Karpas-422 (cell line): ENCODE data around the gene GRXCR2. TPM values are rescaled to one million over a fixed set of nuclear protein-coding genes. Genes with fewer than 3 reads are reported as not detected.

Experiments used
- DNase-seq: peaks from one replicate; pipeline ENCODE4 v3.0.0-alpha.2; 2015
- H2AFZ ChIP-seq: fragments of 200-600 bp; sonication (generic); 2 replicates; pipeline ENCODE4 v1.6.1; 2014; ENCODE audit warnings: antibody characterized with exemption, low read length, mixed read lengths
- H3K27ac ChIP-seq: fragments of 200-600 bp; sonication (generic); 2 replicates; pipeline ENCODE4 v1.5.1; 2014; ENCODE audit warnings: mild to moderate bottlenecking, low read length, moderate library complexity
- H3K27me3 ChIP-seq: fragments of 200-600 bp; sonication (generic); 2 replicates; pipeline ENCODE4 v1.6.1; 2014; ENCODE audit warnings: low read length, mixed read lengths
- H3K36me3 ChIP-seq: fragments of 200-600 bp; sonication (generic); 2 replicates; pipeline ENCODE4 v1.6.1; 2014; ENCODE audit warnings: low read length, mixed read lengths; ENCODE audit not compliant: insufficient read depth
- H3K4me1 ChIP-seq: fragments of 200-600 bp; sonication (generic); 2 replicates; pipeline ENCODE4 v1.6.1; 2014; ENCODE audit warnings: mild to moderate bottlenecking, low read length, mixed read lengths
- H3K4me2 ChIP-seq: fragments of 200-600 bp; sonication (generic); 2 replicates; pipeline ENCODE4 v1.6.1; 2014; ENCODE audit warnings: low read length, low read depth, mild to moderate bottlenecking; ENCODE audit not compliant: poor library complexity, severe bottlenecking
- H3K4me3 ChIP-seq: fragments of 200-600 bp; sonication (generic); 2 replicates; pipeline ENCODE4 v1.5.1; 2014; ENCODE audit warnings: mild to moderate bottlenecking, antibody characterized with exemption, low read length, mixed read lengths
- H3K79me2 ChIP-seq: fragments of 200-600 bp; sonication (generic); 2 replicates; pipeline ENCODE4 v1.6.1; 2014; ENCODE audit warnings: mild to moderate bottlenecking, low read length, mixed read lengths
- H3K9ac ChIP-seq: fragments of 200-600 bp; sonication (generic); 2 replicates; pipeline ENCODE4 v1.6.0; 2014; ENCODE audit warnings: low read length
- H3K9me2 ChIP-seq: fragments of 200-600 bp; sonication (generic), shearing (Covaris generic); replicated peaks from 2 replicates; pipeline ENCODE4 v1.6.0; 2014; ENCODE audit warnings: mild to moderate bottlenecking, low read length, moderate library complexity; ENCODE audit not compliant: insufficient read depth
- H3K9me3 ChIP-seq: fragments of 300-700, 200-600 bp; sonication (generic); 2 replicates; pipeline ENCODE4 v1.6.1; 2014; ENCODE audit warnings: low read length, mixed read lengths
- H4K20me1 ChIP-seq: fragments of 200-600 bp; sonication (generic); 2 replicates; pipeline ENCODE4 v1.6.1; 2014; ENCODE audit warnings: mild to moderate bottlenecking, antibody characterized with exemption, low read length, low read depth; ENCODE audit not compliant: insufficient read depth
- total RNA-seq: library from RNA; depleted of rRNA; stranded (reverse); fragments of >200 nt; shearing (Covaris generic); gene quantifications from 2 replicates; pipeline ENCODE4 v1.2.3, GENCODE V29; 2014; ENCODE audit warnings: low replicate concordance

The GRXCR2 gene
- total RNA-seq, 1 experiment from 2014 or later: not detected

DNA sequence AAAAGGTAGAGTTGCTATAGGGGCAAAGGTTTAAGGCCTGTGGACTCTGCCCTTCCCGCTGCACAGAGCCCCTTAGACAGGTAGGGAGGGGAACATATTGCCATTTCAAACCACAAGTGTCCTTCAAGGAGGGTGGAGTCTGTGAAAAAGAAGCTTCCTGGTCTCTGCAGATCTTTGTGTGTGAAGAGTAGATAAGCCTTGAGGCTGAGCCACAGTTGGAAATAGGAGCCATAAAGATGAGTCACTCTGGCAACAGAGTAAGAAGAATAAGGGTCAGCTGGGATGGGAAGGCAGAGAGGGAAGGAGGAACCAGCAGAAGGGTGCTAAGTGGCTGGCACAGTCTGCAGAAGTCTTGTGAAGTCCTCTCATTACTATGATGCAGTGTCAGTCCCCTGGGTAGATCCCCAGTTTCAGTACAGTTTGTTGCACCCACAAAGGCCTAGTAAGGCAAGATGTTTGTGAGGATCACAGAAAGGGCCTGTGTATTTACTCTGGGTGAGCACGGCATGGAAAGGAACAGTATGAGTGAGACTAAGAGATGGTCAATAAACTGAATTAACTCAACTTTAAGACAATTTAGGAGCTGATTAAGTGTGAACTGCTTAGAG, 18.1 kb downstream of the GRXCR2 start:
- H3K36me3 ChIP-seq: no peaks in the 10 kb centered on the region
- no peak overlapping the region for H2AFZ ChIP-seq
- no peak overlapping the region for H3K9ac ChIP-seq
- H3K4me2 ChIP-seq: no peak overlapping the region
- H3K27me3 ChIP-seq: no peaks in the 10 kb centered on the region
- no peaks in the 10 kb centered on the region for H3K9me2 ChIP-seq
- DNase-seq: no peak
- no peaks in the 10 kb centered on the region for H4K20me1 ChIP-seq
- no peaks in the 10 kb centered on the region for H3K4me1 ChIP-seq
- H3K79me2 ChIP-seq: no peaks in the 10 kb centered on the region
- no peak overlapping the region for H3K4me3 ChIP-seq
- no peak overlapping the region for H3K27ac ChIP-seq
- H3K9me3 ChIP-seq: no peaks in the 10 kb centered on the region

GRCh38 chr5:145853781-145854376, 18.9 kb downstream of the GRXCR2 start:
- H3K4me1 ChIP-seq: no peaks in the 10 kb centered on the region
- no peak overlapping the region for H3K4me2 ChIP-seq
- H3K4me3 ChIP-seq: no peak overlapping the region
- DNase-seq: no peak
- H4K20me1 ChIP-seq: no peaks in the 10 kb centered on the region
- H3K36me3 ChIP-seq: no peaks in the 10 kb centered on the region
- H2AFZ ChIP-seq: no peak overlapping the region
- no peaks in the 10 kb centered on the region for H3K9me3 ChIP-seq
- H3K27ac ChIP-seq: no peak overlapping the region
- no peaks in the 10 kb centered on the region for H3K79me2 ChIP-seq
- no peaks in the 10 kb centered on the region for H3K9me2 ChIP-seq
- no peaks in the 10 kb centered on the region for H3K27me3 ChIP-seq
- no peak overlapping the region for H3K9ac ChIP-seq

DNA sequence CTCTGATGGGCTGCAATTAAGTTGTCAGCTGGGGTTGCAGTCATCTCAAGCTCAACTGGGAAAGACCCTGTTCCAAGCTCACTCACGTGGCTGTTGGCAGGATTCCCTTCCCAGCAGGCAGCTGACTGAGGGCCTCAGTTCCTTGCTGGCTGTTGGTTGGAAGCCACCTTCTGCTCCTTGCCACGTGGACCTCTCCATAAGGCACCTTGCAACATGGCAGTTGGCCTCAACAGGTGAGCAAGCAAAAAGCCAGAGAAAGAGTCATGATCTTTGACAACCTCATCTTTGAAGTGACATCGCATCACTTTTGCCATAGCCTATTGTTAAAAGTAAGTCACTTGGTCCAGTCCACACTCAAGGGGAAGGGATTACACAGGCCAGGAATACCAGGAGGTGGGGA, 19.8 kb downstream of the GRXCR2 start:
- no peak overlapping the region for H3K27ac ChIP-seq
- no peaks in the 10 kb centered on the region for H3K36me3 ChIP-seq
- H2AFZ ChIP-seq: no peak overlapping the region
- H3K9me3 ChIP-seq: no peaks in the 10 kb centered on the region
- no peak for DNase-seq
- H3K9me2 ChIP-seq: no peaks in the 10 kb centered on the region
- H3K4me1 ChIP-seq: no peaks in the 10 kb centered on the region
- no peak overlapping the region for H3K4me2 ChIP-seq
- no peaks in the 10 kb centered on the region for H4K20me1 ChIP-seq
- H3K79me2 ChIP-seq: no peaks in the 10 kb centered on the region
- H3K27me3 ChIP-seq: no peaks in the 10 kb centered on the region
- no peak overlapping the region for H3K9ac ChIP-seq
- no peak overlapping the region for H3K4me3 ChIP-seq

GRCh38 chr5:145848854-145849253, 24.0 kb downstream of the GRXCR2 start:
- Histone ChIP-seq H3K9me3 (no peaks in the 10 kb centered on the region), H2AFZ (no peak overlapping the region), H3K36me3 (no peaks in the 10 kb centered on the region), H3K9ac (no peak overlapping the region), H3K9me2 (no peaks in the 10 kb centered on the region), H3K4me3 (no peak overlapping the region), H3K27me3 (no peaks in the 10 kb centered on the region), H3K27ac (no peak overlapping the region), H4K20me1 (no peaks in the 10 kb centered on the region), H3K4me1 (no peaks in the 10 kb centered on the region), H3K79me2 (no peaks in the 10 kb centered on the region), H3K4me2 (no peak overlapping the region)
- DNase-seq: no peak

DNA sequence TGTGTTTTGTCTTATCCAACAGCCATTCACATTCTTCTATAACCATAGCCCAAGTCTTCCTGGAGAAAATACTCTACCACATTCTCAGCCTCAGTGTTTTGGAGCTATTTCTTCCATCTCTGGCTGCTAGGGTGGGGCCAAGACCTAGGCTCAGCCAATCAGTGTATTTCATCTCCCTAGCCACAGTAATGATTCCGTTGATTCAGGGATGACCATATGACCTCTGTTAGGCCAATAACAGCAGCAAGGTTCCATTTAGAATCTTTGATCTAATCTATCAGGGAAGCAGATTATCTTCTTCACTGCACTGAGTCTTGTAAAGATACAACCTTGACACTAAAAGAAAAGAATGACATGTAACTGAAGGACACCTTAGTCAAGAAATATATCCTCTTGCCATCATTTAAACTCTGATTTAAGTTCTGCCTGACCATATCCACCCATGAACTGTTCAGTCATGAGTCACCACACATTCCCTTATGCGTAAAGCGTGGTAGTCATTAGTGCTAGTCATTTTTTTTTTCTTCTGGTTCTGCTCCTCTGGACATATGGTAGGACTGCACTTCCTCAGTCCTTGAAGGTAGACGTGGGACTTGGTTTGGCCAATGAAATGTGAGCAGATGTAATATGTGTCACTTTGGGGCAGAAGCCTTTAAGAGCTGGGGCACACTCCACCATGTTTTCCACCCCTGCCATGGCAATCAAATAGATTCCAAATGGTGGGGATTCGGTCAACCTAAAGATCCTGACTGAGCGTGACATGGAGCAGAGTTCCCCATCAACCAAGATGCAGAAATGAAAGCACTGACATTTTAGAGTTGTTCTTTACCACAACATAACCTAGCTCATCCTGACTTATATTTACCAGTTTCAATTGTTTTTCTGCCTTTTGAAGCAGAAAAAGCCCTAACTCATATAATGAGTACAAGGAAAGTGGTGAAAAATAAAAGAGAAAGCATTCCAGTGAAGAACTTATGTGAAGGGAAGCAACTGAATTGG, 25.0 kb downstream of the GRXCR2 start:
- no peak for DNase-seq
- Histone ChIP-seq H2AFZ (no peak overlapping the region), H3K4me2 (no peak overlapping the region), H3K79me2 (no peaks in the 10 kb centered on the region), H3K9ac (no peak overlapping the region), H3K4me3 (no peak overlapping the region), H3K9me3 (no peaks in the 10 kb centered on the region), H4K20me1 (no peaks in the 10 kb centered on the region), H3K9me2 (no peaks in the 10 kb centered on the region), H3K27me3 (no peaks in the 10 kb centered on the region), H3K4me1 (no peaks in the 10 kb centered on the region), H3K36me3 (no peaks in the 10 kb centered on the region), H3K27ac (no peak overlapping the region)

DNA sequence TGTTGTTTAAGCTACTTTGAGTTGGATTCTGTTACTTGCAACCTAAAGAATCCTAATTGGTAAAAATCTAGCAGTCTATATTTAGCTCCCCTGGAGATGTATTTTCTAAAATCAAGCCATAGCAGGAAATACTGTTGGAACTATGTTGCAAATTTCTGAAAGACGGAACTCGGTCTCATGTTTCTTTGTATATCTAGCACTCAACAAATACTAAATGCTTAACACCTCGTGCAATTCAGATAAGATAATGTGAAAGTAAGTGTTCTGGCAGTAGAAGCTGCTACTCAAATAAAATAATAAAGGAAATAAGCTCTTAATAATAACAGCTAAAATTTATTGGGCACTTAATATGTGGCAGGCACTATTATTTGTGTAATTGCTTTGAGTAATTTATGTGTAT, 26.7 kb downstream of the GRXCR2 start:
- H3K4me3 ChIP-seq: no peak overlapping the region
- H2AFZ ChIP-seq: no peak overlapping the region
- H3K27ac ChIP-seq: no peak overlapping the region

DNA sequence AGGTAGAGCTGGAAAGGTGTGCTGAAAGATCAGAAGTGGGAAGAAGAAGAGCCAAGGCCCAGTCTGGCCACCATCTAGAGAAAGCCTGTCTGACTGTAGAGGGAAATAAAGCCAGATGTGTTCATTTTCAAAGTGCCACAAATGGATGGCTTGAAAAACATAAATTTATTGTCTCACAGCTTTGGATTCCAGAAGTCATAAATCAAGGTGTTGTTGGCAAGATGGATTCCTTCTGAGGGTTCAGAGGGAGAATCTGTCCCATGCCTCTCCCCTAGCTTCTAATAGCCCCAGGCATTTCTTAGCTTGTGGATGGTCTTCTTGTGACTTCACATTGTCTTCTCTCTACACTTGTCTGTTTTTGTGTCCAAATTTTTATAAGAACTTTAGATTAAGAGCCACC, 31.5 kb downstream of the GRXCR2 start:
- Histone ChIP-seq H4K20me1 (no peaks in the 10 kb centered on the region), H3K79me2 (no peaks in the 10 kb centered on the region), H3K27me3 (no peaks in the 10 kb centered on the region), H2AFZ (no peak overlapping the region), H3K9ac (no peak overlapping the region), H3K36me3 (no peaks in the 10 kb centered on the region), H3K9me3 (no peaks in the 10 kb centered on the region), H3K27ac (no peak overlapping the region), H3K4me3 (no peak overlapping the region), H3K9me2 (no peaks in the 10 kb centered on the region), H3K4me1 (no peaks in the 10 kb centered on the region), H3K4me2 (no peak overlapping the region)
- no peak for DNase-seq

More for the DNA sequence above, 26.7 kb downstream of the GRXCR2 start:
- H3K9me2 ChIP-seq: no peaks in the 10 kb centered on the region
- DNase-seq: no peak
- H3K9me3 ChIP-seq: no peaks in the 10 kb centered on the region
- no peak overlapping the region for H3K9ac ChIP-seq
- H3K36me3 ChIP-seq: no peaks in the 10 kb centered on the region
- no peaks in the 10 kb centered on the region for H3K4me1 ChIP-seq
- no peaks in the 10 kb centered on the region for H3K79me2 ChIP-seq
- H4K20me1 ChIP-seq: no peaks in the 10 kb centered on the region
- H3K27me3 ChIP-seq: no peaks in the 10 kb centered on the region
- H3K4me2 ChIP-seq: no peak overlapping the region

DNA sequence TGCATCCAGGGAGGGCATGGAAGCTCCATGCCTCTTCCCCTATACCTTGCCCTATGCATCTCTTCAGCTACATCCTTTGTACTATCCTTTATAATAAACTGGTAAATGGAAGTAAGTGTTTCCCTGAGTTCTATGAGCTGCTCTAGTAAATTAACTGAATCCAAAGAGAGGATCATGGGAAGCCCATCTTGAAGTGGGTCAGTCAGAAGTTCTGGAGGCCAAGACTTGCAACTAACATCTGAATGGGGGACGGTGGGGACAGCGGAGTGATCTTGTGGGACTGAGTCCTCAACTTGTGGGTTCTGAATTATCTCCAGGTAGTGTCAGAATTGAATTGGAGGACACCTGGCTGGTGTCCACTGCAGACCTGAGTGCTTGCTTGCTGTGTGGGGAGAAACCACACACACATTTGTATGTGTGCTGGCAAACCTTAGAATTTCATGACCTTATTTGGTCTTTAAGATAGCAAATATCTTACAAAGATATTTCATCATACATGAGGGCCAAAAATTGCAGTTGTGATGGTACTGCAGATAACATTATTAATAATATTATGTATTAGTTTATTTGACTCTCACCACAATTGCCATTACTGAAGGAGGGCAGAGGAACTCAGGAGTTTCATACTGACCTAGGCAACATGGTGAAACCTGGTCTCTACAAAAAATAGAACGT, 32.2 kb downstream of the GRXCR2 start:
- Histone ChIP-seq H3K9ac (no peak overlapping the region), H3K9me3 (no peaks in the 10 kb centered on the region), H3K27ac (no peak overlapping the region), H3K4me3 (no peak overlapping the region), H3K36me3 (no peaks in the 10 kb centered on the region), H3K4me2 (no peak overlapping the region), H2AFZ (no peak overlapping the region), H3K9me2 (no peaks in the 10 kb centered on the region), H4K20me1 (no peaks in the 10 kb centered on the region), H3K79me2 (no peaks in the 10 kb centered on the region), H3K4me1 (no peaks in the 10 kb centered on the region), H3K27me3 (no peaks in the 10 kb centered on the region)
- no peak for DNase-seq
